ENCODE measurements around the gene ERGIC3.

DNA sequence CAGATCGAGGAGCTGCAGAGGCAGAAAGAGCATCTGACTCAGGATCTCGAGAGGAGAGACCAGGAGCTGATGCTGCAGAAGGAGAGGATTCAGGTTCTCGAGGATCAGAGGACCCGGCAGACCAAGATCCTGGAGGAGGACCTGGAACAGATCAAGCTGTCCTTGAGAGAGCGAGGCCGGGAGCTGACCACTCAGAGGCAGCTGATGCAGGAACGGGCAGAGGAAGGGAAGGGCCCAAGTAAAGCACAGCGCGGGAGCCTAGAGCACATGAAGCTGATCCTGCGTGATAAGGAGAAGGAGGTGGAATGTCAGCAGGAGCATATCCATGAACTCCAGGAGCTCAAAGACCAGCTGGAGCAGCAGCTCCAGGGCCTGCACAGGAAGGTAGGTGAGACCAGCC lies 38.6 kb upstream of the ERGIC3 start:
- TF ChIP-seq POLR2A (IDR thresholded peaks at IDR 0.05), result no peak
- TF ChIP-seq, protein P1, sequence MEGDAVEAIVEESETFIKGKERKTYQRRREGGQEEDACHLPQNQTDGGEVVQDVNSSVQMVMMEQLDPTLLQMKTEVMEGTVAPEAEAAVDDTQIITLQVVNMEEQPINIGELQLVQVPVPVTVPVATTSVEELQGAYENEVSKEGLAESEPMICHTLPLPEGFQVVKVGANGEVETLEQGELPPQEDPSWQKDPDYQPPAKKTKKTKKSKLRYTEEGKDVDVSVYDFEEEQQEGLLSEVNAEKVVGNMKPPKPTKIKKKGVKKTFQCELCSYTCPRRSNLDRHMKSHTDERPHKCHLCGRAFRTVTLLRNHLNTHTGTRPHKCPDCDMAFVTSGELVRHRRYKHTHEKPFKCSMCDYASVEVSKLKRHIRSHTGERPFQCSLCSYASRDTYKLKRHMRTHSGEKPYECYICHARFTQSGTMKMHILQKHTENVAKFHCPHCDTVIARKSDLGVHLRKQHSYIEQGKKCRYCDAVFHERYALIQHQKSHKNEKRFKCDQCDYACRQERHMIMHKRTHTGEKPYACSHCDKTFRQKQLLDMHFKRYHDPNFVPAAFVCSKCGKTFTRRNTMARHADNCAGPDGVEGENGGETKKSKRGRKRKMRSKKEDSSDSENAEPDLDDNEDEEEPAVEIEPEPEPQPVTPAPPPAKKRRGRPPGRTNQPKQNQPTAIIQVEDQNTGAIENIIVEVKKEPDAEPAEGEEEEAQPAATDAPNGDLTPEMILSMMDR (IDR thresholded peaks at IDR 0.05), result no peak

Data from esophagus squamous epithelium (tissue), 4 donors.